ENCODE data around the gene NUMA1. TPM values are rescaled to one million over a fixed set of nuclear protein-coding genes. Genes with fewer than 3 reads are reported as not detected.
A peak's percentile ranks its signal among the peaks of the same experiment; 100 is the strongest.

Gene NUMA1
- total RNA-seq, 1 donor from 2014 or later, result 112 TPM

- H3K9me3 Mint-ChIP-seq (ENCODE audit: low read depth), result no peaks in the 10 kb centered on the region
- peak; percentile 89 for TF ChIP-seq CTCF (IDR thresholded peaks at IDR 0.05)
- DNase-seq (ENCODE audit: low spot score), result no peak
- no peak overlapping the region for H3K27ac Mint-ChIP-seq (ENCODE audit: unreplicated experiment)
- no peaks in the 10 kb centered on the region for H3K27me3 Mint-ChIP-seq (ENCODE audit: low read depth)
- no peaks in the 10 kb centered on the region for H3K4me1 Mint-ChIP-seq (ENCODE audit: low read depth)
- peaks cover 12% of the 10 kb centered on the region for H3K36me3 Mint-ChIP-seq (ENCODE audit: low read depth)
- no peak overlapping the region for H3K4me3 Mint-ChIP-seq (ENCODE audit: unreplicated experiment)
These were observed 102.5 kb downstream of the NUMA1 start for GRCh38 chr11:71977743-71978418.

DNA sequence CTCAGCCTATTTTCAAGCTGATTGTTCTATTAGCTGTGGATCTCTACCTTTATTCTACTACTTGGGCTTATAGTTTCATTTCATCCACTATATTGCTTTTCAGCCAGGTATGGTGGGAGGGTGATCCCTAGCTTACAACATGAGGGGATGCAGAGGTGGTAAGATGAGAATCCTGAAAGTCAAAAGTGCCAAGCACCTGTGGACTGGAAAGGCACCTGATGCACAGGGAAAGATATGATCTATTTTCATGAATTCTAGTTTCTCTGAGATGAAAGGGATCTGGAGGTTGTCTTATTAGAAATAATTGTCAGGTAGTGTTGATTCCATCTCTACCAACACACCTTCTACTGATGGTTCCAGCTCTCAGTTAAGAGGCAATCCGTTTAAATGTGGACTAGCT, 103.3 kb downstream of the NUMA1 start:
- no peak for DNase-seq (ENCODE audit: low spot score)
- H3K27me3 Mint-ChIP-seq (ENCODE audit: low read depth), result no peaks in the 10 kb centered on the region
- H3K36me3 Mint-ChIP-seq (ENCODE audit: low read depth), result peaks cover 14% of the 10 kb centered on the region
- H3K4me3 Mint-ChIP-seq (ENCODE audit: unreplicated experiment), result no peak overlapping the region
- no peaks in the 10 kb centered on the region for H3K9me3 Mint-ChIP-seq (ENCODE audit: low read depth)
- no peak for TF ChIP-seq CTCF (IDR thresholded peaks at IDR 0.05)
- no peak overlapping the region for H3K27ac Mint-ChIP-seq (ENCODE audit: unreplicated experiment)
- H3K4me1 Mint-ChIP-seq (ENCODE audit: low read depth), result no peaks in the 10 kb centered on the region

DNA sequence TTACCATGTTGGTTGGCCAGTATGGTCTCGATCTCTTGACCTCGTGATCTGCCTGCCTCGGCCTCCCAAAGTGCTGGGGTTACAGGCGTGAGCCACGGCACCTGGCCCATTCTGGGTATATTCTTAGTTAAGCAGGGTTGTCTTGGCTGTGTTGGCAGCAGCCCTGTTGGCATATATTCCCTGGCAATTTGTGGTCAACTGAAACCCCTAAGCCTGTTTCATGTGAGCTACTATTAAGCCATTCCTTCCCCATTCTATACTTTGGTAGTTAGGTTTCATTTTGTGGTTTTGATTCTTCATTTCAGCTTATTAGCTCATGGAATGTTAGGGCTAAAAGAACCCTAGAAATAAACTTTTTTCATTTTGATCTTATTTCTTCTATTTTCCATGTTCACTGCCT, 103.8 kb downstream of the NUMA1 start:
- Mint-ChIP-seq H3K36me3 (ENCODE audit: low read depth) (peaks cover 16% of the 10 kb centered on the region), H3K4me3 (ENCODE audit: unreplicated experiment) (no peak overlapping the region), H3K27ac (ENCODE audit: unreplicated experiment) (peak overlapping the region; percentile 45), H3K27me3 (ENCODE audit: low read depth) (no peaks in the 10 kb centered on the region), H3K4me1 (ENCODE audit: low read depth) (peaks cover 5% of the 10 kb centered on the region), H3K9me3 (ENCODE audit: low read depth) (no peaks in the 10 kb centered on the region)
- no peak for DNase-seq (ENCODE audit: low spot score)
- no peak for TF ChIP-seq CTCF (IDR thresholded peaks at IDR 0.05)

- Mint-ChIP-seq H3K36me3 (ENCODE audit: low read depth) (peaks cover 19% of the 10 kb centered on the region), H3K27me3 (ENCODE audit: low read depth) (no peaks in the 10 kb centered on the region), H3K27ac (ENCODE audit: unreplicated experiment) (no peak overlapping the region), H3K4me3 (ENCODE audit: unreplicated experiment) (no peak overlapping the region), H3K9me3 (ENCODE audit: low read depth) (no peaks in the 10 kb centered on the region), H3K4me1 (ENCODE audit: low read depth) (peaks cover 10% of the 10 kb centered on the region)
- no peak for TF ChIP-seq CTCF (IDR thresholded peaks at IDR 0.05)
- DNase-seq (ENCODE audit: low spot score), result no peak
These were observed 108.7 kb downstream of the NUMA1 start for GRCh38 chr11:71971680-71972079.

- TF ChIP-seq CTCF (IDR thresholded peaks at IDR 0.05), result no peak
- Mint-ChIP-seq H3K27ac (ENCODE audit: unreplicated experiment) (no peak overlapping the region), H3K36me3 (ENCODE audit: low read depth) (peaks cover 29% of the 10 kb centered on the region), H3K4me1 (ENCODE audit: low read depth) (peaks cover 29% of the 10 kb centered on the region), H3K4me3 (ENCODE audit: unreplicated experiment) (no peak overlapping the region), H3K9me3 (ENCODE audit: low read depth) (peaks cover 2% of the 10 kb centered on the region), H3K27me3 (ENCODE audit: low read depth) (no peaks in the 10 kb centered on the region)
- DNase-seq (ENCODE audit: low spot score), result no peak
These were observed 115.7 kb downstream of the NUMA1 start for GRCh38 chr11:71964641-71965040.
